Uterus (tissue), 2 donors: Measurements from ENCODE around the gene BRICD5.

ENCODE experiments used
- POLR2A ChIP-seq, 2 donors: fragments of 450-650 bp; IDR thresholded peaks; one replicate each; pipeline ENCODE4 v1.6.1; 2016; ENCODE audit warnings: antibody characterized with exemption in 2 of 2, mild to moderate bottlenecking in 1 of 2, moderate library complexity in 1 of 2
- TF ChIP-seq, protein P1 (sequence below), 4 experiments: fragments of 200-600 bp in 2 of 4; fragments of 450-650 bp in 2 of 4; sonication (generic) in 2 of 4; IDR thresholded peaks; one replicate each; pipeline ENCODE4 v1.5.1; 2016 to 2019; ENCODE audit warnings: antibody characterized with exemption in 4 of 4, mild to moderate bottlenecking in 2 of 4, moderate library complexity in 1 of 4

DNA sequence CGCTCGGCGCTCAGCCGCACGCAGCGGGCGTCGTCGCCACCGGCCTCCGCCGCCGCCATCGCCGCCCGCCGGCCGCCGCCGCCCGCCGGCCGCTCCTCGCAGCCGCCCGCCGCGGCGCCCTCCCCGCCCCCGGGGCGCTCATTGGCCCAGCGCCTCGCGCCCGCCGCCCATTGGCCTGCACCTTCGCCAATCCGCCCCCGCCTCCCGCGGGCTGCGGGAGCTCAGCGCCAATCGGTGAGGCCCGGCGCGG lies 4.0 kb upstream of the BRICD5 start, which contains the start of gene PGP:
- TF ChIP-seq, protein P1, sequence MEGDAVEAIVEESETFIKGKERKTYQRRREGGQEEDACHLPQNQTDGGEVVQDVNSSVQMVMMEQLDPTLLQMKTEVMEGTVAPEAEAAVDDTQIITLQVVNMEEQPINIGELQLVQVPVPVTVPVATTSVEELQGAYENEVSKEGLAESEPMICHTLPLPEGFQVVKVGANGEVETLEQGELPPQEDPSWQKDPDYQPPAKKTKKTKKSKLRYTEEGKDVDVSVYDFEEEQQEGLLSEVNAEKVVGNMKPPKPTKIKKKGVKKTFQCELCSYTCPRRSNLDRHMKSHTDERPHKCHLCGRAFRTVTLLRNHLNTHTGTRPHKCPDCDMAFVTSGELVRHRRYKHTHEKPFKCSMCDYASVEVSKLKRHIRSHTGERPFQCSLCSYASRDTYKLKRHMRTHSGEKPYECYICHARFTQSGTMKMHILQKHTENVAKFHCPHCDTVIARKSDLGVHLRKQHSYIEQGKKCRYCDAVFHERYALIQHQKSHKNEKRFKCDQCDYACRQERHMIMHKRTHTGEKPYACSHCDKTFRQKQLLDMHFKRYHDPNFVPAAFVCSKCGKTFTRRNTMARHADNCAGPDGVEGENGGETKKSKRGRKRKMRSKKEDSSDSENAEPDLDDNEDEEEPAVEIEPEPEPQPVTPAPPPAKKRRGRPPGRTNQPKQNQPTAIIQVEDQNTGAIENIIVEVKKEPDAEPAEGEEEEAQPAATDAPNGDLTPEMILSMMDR (IDR thresholded peaks at IDR 0.05) = peak in 1 of 4 experiments; percentile 35
- TF ChIP-seq POLR2A (IDR thresholded peaks at IDR 0.05) = no peak
